ENCODE data around the gene SLC35G1.

The SLC35G1 gene

GRCh38 chr10:93907059-93907458, 13.3 kb downstream of the SLC35G1 start:
- DNase-seq (ENCODE audit: low read depth) = no peak
- no peak overlapping the region for H3K4me3 ChIP-seq (ENCODE audit: low read depth, low read length)
- TF ChIP-seq, protein P1, sequence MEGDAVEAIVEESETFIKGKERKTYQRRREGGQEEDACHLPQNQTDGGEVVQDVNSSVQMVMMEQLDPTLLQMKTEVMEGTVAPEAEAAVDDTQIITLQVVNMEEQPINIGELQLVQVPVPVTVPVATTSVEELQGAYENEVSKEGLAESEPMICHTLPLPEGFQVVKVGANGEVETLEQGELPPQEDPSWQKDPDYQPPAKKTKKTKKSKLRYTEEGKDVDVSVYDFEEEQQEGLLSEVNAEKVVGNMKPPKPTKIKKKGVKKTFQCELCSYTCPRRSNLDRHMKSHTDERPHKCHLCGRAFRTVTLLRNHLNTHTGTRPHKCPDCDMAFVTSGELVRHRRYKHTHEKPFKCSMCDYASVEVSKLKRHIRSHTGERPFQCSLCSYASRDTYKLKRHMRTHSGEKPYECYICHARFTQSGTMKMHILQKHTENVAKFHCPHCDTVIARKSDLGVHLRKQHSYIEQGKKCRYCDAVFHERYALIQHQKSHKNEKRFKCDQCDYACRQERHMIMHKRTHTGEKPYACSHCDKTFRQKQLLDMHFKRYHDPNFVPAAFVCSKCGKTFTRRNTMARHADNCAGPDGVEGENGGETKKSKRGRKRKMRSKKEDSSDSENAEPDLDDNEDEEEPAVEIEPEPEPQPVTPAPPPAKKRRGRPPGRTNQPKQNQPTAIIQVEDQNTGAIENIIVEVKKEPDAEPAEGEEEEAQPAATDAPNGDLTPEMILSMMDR (IDR thresholded peaks at IDR 0.05; ENCODE audit: insufficient read depth, low read depth, low read length, missing control alignments) = no peak

GRCh38 chr10:93911866-93912265, 18.1 kb downstream of the SLC35G1 start:
- no peak overlapping the region for H3K4me3 ChIP-seq (ENCODE audit: low read depth, low read length)
- no peak for DNase-seq (ENCODE audit: low read depth)
- TF ChIP-seq, protein P1 (IDR thresholded peaks at IDR 0.05; ENCODE audit: insufficient read depth, low read depth, low read length, missing control alignments) = no peak

DNA sequence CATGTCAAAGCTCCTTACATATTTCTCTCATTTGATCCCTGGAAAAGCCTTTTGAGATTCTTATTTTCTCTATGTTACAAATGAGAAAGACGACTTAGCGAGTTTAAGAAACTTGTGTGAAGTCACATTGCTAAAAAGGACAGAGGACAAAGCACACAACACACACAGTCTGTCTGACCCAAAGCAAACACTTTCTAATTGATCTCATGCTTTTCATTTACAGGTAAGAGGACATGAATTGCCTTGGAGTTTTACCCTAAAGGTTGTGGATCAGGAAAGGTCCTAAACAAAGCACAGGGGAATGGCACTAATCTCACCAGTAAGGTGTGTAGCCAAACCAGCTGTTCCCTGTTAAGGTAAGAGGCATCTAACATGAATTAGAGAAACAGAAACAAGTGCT, 18.7 kb downstream of the SLC35G1 start:
- DNase-seq (ENCODE audit: low read depth) = no peak
- H3K4me3 ChIP-seq (ENCODE audit: low read depth, low read length) = no peak overlapping the region
- TF ChIP-seq, protein P1 (IDR thresholded peaks at IDR 0.05; ENCODE audit: insufficient read depth, low read depth, low read length, missing control alignments) = no peak

DNA sequence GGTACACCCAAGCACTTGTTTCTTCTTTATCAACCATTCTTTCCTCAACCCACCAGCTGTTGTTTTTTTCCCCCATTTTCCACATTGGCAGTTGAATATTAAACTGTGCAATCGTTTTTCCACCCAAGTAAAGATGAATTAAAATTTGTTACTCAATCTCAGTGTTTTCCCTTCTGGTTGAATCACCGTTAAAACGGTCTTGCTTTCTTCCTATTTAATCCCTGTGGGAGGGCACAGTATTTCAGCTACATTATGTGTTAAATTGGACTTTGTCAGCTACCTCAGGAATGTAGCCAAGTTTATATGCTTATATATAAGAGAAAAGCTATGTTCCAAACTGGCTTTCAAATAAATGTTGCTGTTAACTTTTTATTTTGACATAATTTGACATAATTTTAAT, 19.9 kb downstream of the SLC35G1 start:
- H3K4me3 ChIP-seq (ENCODE audit: low read depth, low read length) = no peak overlapping the region
- DNase-seq (ENCODE audit: low read depth) = no peak
- TF ChIP-seq, protein P1 (IDR thresholded peaks at IDR 0.05; ENCODE audit: insufficient read depth, low read depth, low read length, missing control alignments) = no peak

DNA sequence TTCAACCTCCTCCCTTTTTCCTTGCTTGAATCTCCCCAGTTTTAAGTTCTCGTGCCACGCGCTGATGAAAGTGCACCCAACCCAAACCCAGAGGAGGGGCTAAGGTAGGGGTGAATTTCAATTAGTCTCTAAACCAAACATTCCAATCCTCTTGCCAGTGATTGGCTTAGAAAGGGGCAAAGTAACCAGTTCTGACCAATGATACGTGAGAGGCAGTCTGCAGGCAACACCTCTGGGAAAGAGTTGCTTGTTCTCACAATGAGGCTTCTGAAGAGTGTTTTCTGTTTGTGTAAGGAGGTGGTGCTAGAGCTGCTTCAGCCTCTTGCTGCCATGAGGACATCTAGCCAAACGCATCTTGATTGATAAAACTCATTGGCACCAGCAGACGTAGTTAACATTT, 21.8 kb downstream of the SLC35G1 start:
- TF ChIP-seq, protein P1 (IDR thresholded peaks at IDR 0.05; ENCODE audit: insufficient read depth, low read depth, low read length, missing control alignments) = no peak
- no peak for DNase-seq (ENCODE audit: low read depth)
- no peak overlapping the region for H3K4me3 ChIP-seq (ENCODE audit: low read depth, low read length)

DNA sequence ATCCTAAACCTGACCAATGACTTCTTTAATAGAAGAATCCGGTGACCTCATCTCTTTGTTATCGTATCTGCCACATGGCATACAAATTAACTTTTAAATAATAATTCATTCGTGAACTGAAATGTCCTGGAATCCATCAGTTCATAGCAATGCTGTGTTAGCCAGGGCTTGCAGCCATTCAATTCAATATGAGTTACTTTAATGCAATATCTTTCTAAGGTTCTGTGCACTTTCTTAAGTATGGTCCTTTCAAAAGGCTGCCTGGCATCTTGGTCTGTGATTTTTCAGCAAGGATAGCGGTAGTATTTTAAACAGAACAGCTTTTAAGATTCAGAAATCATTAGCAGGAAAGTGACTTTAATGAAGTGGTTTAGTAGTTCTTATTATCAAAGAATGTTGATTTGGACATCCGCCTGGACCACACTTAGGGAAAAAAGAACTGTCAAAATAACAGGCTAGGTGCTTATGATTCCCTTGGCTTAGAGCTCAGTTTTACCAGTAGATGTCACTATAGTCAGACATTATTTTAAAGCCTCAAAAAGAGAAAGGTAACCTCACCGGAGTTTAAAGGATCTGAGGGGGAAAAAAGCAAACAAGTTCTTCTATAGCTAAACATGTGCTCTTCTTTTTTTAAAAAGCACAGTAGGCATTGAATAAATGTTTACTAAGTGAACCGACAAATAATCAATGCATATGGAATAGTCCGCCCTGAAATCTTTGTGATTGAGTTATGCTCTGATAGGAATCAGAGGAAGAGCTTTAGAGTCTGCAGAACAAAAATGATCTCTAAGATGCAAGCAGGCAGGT, 22.7 kb downstream of the SLC35G1 start:
- TF ChIP-seq, protein P1 (IDR thresholded peaks at IDR 0.05; ENCODE audit: insufficient read depth, low read depth, low read length, missing control alignments) = peak; percentile 26

GRCh38 chr10:93917064-93917391, 23.2 kb downstream of the SLC35G1 start:
- TF ChIP-seq, protein P1 (IDR thresholded peaks at IDR 0.05; ENCODE audit: insufficient read depth, low read depth, low read length, missing control alignments) = no peak
- H3K4me3 ChIP-seq (ENCODE audit: low read depth, low read length) = no peak overlapping the region
- no peak for DNase-seq (ENCODE audit: low read depth)

More for the DNA sequence above, 22.7 kb downstream of the SLC35G1 start:
- no peak for DNase-seq (ENCODE audit: low read depth)
- no peak overlapping the region for H3K4me3 ChIP-seq (ENCODE audit: low read depth, low read length)

Measured in GM12865 (cell line).